Measurements from ENCODE around the gene PEAK1. TPM values are rescaled to one million over a fixed set of nuclear protein-coding genes. Genes with fewer than 3 reads are reported as not detected.

Gene PEAK1
- total and polyA plus RNA-seq, 2 donors (not counting 3 experiments of a cell fraction or from before 2014, with no cell fraction given) = 17.9 to 91.9 TPM

- H3K9me3 ChIP-seq (replicated peaks; ENCODE audit: control insufficient read depth, insufficient read depth, low read length) = no peaks in the 10 kb centered on the region
- peaks cover 12% of the 10 kb centered on the region for H3K4me1 ChIP-seq (ENCODE audit: control insufficient read depth, extremely low read depth, insufficient read depth, low read length)
- dilution Hi-C loops (cut with MboI; ENCODE audit: extremely low pct_ligation_motif_present, low sequenced_read_pairs) = no loop called here
- H3K79me2 ChIP-seq (ENCODE audit: control insufficient read depth, insufficient read depth, low read length) = peaks cover 5% of the 10 kb centered on the region
- H3K36me3 ChIP-seq (ENCODE audit: control insufficient read depth in 2 of 2, extremely low read depth in 1 of 2, insufficient read depth in 2 of 2, low read length in 2 of 2) = peaks cover 4 to 5% of the 10 kb centered on the region in 2 experiments
- H3K9ac ChIP-seq (replicated peaks; ENCODE audit: extremely low read depth, insufficient read depth, low read length) = no peak overlapping the region
- DNase-seq (ENCODE audit: low read depth, low spot score) (no peak), FAIRE-seq (no peak)
- H3K9me1 ChIP-seq (replicated peaks; ENCODE audit: control insufficient read depth, extremely low read depth, insufficient read depth, low read length) = no peaks in the 10 kb centered on the region
- no peak for TF ChIP-seq POLR2AphosphoS5 (IDR thresholded peaks at IDR 0.05; ENCODE audit: insufficient read depth, low read depth, low read length)
- no peak for TF ChIP-seq EZH2 (IDR thresholded peaks at IDR 0.05; ENCODE audit: borderline replicate concordance, low read depth, low read length, severe bottlenecking)
- no peak for TF ChIP-seq JUN (IDR thresholded peaks at IDR 0.05; ENCODE audit: borderline replicate concordance, insufficient read depth, insufficient read length, low read depth)
- TF ChIP-seq POLR2A (IDR thresholded peaks at IDR 0.05; ENCODE audit: low read depth, low read length) = no peak
- TF ChIP-seq CTCF (IDR thresholded peaks at IDR 0.05; ENCODE audit: extremely low read depth in 1 of 2, insufficient read depth in 1 of 2, low read depth in 1 of 2, low read length in 2 of 2) = no peak
- TF ChIP-seq MYC (IDR thresholded peaks at IDR 0.05; ENCODE audit: low read depth, low read length) = no peak
- TF ChIP-seq, protein P1, sequence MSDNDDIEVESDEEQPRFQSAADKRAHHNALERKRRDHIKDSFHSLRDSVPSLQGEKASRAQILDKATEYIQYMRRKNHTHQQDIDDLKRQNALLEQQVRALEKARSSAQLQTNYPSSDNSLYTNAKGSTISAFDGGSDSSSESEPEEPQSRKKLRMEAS (IDR thresholded peaks at IDR 0.05; ENCODE audit: insufficient read depth, insufficient read length) = no peak
- TF ChIP-seq GATA2 (IDR thresholded peaks at IDR 0.05; ENCODE audit: insufficient read depth, insufficient read length, low read depth, low read length) = no peak
- TF ChIP-seq FOS (IDR thresholded peaks at IDR 0.05; ENCODE audit: borderline replicate concordance, insufficient read depth, low read length) = no peak
- ChIA-PET CTCF (interaction anchor here (2.7 kb wide), 1 partner anchor 364 kb away, joined by 15 read pairs; no protein-coding TSS in a partner anchor), POLR2A (no interaction called here)
- TSS peak; percentile 15 for BruUV-seq (replicated peaks)
- H3K4me3 ChIP-seq (replicated peaks in 1 of 3; ENCODE audit: insufficient read depth in 1 of 3, low read depth in 1 of 3, low read length in 3 of 3) = no peak overlapping the region
- intact Hi-C loops (cut with micrococcal nuclease) = no loop called here
- no peak overlapping the region for H3K27ac ChIP-seq (ENCODE audit: insufficient read depth, low read depth, low read length)
- no peak overlapping the region for H2AFZ ChIP-seq (ENCODE audit: low read depth, low read length)
- H3K27me3 ChIP-seq (ENCODE audit: control insufficient read depth in 2 of 2, insufficient read depth in 2 of 2, low read length in 2 of 2) = no peaks in the 10 kb centered on the region
- no peaks in the 10 kb centered on the region for H4K20me1 ChIP-seq (replicated peaks; ENCODE audit: control insufficient read depth, extremely low read depth, insufficient read depth, low read length)
- H3K4me2 ChIP-seq (ENCODE audit: insufficient read depth, low read length) = no peak overlapping the region
These were observed 240.3 kb downstream of the PEAK1 start for GRCh38 chr15:77179541-77179998.
